HuH-7.5 (cell line): ENCODE results near the gene ACTN1.

Experiments
- DNase-seq: peaks from one replicate; pipeline ENCODE4 v3.0.0; 2011; ENCODE audit warnings: low spot score

Gene ACTN1

DNA sequence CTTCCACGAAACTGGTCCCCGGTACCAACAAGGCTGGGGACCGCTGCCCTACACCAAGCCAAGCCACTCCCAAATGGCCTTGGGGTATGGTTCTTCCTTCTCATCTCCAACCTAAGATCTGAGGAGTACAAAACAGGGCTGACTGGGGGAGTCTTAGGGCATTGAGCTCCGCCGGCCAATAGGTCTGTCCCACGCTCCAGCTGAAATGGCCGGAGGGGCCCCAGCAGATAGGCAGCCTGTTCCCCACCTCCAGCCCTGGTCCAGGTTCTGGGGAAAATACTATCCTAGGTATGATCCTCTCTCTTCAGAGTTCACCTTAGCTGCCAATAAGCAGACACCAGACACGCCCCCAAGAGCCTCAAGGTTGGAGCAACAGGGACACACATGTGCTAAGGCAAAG lies 90.2 kb downstream of the ACTN1 start:
- no peak for DNase-seq

DNA sequence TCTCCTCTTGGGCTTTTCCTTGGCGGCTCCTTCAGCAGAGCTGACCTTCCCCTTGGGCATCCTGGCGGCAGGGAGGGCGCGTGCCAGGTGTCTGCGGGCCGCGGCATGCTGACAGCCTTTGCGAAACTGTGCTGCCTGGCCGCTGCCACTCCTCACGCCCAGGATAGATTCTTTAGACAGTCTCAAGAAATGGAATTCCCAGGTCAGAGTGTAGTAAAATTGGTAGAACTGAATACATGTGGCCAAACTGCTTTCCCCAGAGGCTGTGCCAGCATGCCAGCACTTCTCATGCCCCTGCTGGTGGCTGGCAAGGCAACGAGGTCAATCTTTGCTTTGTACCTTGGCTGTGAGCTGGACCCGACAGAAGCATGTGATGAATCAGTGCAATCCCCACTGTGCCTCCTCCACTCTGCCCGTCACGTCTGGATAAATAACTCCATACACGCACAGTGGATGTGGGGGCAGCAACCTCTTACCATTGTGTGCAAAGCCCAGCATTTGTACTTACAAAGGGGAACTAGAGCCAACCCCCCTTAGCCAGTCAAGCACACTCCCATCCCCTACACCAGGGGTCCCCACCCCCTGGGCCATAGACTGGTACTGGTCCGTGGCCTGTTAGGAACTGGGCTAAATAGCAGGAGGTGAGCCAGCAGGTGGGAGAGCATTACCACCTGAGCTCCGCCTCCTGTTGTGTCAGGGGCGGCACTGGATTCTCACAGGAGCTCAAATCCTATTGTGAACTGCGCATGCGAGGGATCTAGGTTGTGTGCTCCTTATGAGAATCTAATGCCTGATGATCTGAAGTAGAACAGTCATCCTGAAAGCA lies 90.9 kb downstream of the ACTN1 start:
- DNase-seq = no peak

DNA sequence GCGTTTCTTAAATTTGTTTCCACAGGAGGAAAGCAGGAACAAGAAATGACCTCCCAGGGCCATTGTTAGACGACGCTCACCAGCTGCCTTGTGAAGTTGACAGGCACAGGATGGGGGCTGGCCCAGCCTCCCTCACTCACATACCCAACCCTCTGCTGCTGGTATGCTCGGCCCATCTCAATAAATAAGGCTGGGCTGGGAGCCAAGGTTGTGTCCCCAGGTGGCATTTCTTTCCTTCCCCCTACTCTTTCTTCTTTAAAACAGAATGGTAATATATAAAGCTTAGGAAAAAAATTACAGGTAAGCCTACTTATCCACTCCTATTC lies 93.0 kb downstream of the ACTN1 start:
- no peak for DNase-seq

DNA sequence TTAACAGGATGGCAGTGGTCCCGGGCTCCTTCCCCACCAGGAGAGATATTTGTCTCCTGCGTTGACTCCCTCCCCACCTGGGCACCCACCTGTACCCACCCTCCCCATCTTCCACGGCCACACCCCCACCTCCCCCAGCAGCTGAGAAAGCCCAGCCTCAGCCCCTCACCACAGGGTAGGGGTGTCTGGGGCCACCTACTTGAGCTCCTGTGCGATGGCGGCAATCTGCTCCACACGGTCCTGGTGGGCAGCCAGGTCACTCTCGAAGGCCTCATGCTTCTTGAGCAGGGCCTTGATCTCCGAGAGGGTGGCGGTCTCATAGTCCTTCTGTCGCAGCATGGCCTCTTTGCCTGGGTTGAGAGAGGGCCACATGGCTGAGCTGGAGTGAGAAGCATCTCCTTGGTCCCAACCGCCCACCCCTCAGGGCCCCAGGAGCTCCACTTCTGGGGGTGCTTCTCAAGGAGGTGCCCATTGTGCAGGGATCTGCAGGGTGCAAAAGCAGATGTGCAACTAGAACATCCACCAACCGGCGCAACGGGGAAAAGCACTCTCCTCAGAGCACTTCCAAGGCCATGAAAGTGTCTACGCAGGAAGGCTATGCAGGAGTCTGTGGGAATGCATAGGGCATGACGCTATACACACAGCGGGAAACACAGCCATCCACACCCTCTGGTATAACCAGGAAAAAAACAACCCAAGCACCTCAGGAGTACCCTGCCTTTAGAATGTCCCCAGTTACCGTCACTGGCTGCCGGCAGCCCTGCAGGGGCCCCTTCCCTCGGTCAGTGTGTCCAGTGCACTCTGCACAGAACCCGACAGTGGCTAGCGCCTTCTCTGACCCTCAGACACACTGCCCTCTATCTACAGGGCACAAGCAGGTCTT lies 93.6 kb downstream of the ACTN1 start:
- no peak for DNase-seq

DNA sequence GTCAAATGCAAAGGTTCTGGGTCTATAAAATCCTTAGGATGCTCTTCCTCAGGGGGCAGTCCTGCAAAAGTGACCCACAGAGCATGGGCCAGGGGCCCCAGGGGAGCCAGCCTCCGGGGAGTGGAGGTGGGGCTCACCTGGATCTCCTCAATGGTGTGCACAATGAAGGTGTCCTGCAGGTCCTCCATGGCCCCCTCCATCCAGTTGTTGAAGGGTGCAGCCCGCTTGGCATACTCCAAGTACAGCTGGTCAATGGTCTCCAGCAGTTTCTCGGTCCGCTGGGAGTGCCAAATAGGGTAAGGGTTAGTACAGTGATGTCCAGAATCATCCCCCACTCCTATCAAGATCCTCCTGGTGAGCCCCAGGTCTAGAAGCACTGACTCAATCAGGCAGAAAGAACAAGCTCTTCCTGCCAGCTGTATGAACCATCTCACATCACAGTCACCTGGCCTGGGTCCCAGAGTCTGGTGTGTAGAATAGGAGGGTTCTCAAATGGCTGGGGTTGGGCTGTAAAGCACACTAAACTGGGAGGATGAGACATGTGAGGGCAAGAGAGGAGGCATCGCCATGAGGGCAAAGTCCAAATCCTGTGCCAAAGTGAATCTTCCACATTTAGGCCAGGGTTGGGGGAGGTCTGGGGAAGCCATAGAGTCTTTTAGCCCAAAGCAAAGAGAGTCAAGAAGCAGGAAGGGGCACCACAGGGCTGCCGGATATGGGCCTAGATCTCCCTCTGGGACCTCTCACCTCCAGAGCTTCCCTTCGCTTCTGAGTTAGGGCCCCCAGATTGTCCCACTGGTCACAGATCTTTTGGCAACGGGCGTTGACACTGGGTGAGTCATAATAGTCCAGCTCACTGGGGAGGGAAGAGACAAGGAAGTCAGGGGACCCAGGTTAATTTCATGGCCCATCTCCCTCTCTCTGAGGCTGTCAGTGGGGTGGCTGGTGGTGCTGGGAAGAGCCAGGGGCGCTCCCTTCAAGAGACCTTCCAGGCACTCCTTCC lies 94.8 kb downstream of the ACTN1 start:
- DNase-seq = no peak

DNA sequence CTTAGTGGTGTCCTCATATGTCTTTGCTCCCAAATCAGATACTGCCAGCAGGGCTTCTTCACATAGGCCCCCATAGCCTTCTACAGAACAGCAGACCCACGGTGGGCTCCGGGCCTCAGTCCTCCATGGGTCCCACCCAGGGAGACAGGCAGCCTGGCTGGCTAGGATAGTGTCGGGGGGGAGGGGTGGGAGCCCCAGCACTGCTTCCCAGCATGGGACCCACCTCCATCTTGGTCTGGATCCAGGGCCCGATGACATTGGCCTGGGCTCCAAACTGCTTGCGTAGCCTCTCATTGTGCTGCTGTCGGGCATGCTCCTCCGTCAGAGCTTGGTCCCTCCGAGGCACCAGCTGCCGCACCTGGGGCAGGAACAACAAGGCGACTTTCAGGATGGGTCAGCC lies 96.9 kb downstream of the ACTN1 start:
- DNase-seq = no peak

DNA sequence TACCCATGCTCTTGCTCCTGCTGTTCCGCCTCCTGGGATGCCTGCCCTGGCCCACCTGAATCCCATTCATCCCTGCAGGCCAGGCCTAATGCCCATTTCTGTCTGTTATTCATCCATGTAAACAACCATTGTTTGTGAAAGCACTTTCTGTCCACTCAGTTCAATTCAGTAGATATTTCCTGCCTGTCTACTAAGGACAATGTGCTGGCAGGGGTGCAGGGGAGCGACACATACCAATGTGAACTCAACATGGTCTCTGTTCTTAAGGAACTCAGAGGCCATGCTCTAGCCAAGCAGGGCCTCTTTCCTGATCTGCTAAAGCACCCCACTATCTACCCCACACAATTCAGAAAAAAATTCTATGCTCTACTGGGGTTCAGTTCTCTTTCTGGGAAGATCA lies 97.7 kb downstream of the ACTN1 start:
- no peak for DNase-seq

DNA sequence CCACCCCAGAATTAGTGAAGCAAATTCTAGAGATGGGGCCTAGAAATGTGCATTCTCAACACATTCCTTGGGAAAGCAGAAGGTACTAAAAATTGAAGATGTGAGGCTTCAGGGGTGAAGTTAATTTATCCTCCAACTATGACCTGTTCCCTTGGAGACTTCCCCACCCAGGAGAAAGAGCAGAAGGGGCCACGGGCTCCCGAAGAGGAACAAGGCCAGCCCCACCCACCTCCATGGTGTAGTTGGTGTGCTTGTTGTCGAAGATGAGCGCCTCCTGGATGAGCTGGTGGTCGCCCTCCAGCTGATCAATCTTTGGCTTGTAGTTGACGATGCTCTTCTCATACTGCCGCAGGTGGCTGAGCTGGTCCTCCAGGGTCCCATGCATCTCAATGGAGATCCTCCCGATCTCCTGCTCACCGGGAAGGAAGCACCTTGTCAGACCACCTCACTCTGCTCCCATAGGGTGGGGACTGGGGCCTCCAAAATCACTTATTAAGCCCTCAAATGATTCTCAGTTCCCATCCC lies 98.5 kb downstream of the ACTN1 start:
- DNase-seq = no peak

DNA sequence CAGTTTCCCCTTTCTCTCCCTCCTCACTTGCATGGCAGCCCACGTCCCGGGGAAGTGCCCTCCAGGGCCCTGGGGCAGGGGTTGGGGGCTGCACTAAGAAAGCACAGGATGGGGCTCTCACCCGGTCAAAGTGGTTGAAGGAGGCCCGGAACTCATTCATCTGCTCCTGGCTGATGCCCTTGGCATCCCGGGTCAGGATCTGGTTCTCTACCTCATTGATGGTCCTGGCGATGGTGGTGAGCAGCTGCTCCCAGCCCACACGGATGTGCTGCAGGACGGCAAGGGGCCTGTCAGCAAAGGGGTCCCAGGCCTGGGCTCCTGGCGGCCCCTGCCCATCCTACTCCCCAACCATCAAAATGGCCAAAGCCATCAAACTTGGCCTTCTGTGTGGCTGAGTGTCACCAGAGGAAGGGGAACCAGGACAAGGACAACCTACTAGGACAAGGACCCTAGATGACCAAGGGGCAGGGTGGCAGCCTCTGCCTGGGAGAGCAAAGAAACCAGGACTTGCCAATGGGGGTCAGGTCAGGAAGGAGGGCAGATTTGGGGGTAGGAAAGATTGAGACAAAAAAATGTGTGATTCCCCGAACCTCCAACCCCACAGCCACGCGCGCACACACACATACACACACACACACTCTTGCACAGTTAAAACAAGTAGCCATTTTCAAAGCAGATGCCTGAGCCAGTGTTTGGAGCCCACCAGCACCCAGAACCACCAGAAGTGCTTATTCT lies 99.1 kb downstream of the ACTN1 start:
- DNase-seq = no peak

DNA sequence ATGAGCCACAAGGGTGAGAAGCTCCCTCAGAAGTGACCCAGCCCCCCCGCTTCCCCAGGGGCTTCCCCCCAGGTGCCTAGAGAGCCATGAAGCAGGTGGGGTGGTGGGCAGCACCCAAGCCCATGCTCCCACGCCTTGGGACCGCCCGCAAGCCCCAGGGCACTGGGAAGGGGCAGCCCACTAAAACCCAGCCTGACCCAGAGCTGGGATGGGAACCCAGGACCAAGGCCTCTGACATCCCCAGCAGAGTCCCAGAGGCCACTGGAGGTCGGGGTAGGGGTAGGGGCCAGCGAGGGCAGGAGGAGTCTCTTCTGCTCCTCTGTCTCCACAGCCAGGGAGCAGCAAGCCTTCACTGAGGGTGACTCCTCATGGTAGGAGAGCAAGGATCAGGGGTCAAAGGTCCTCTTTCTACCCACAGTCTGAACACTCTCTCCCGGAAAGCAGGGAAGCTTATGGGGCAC lies 99.8 kb downstream of the ACTN1 start:
- no peak for DNase-seq

DNA sequence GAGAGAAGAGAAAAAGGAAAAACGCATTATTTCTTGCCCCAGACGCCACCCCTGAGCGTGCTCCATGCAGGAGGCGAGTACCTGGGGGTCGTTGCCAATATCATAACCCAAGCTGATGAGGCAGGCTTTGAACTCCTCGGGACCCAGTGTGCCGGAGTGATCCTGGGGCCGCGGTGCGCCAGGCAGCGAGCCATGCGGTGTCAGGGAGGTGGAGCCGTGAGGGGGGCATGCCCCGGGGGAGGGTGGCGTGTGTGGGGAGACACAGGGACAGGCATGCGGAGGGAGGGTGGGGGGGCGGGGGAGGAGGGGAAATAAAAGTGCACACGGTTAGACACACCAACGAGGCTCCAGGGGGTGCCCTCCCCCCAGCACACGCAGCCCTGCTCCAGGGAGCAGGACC lies 100.2 kb downstream of the ACTN1 start:
- no peak for DNase-seq

DNA sequence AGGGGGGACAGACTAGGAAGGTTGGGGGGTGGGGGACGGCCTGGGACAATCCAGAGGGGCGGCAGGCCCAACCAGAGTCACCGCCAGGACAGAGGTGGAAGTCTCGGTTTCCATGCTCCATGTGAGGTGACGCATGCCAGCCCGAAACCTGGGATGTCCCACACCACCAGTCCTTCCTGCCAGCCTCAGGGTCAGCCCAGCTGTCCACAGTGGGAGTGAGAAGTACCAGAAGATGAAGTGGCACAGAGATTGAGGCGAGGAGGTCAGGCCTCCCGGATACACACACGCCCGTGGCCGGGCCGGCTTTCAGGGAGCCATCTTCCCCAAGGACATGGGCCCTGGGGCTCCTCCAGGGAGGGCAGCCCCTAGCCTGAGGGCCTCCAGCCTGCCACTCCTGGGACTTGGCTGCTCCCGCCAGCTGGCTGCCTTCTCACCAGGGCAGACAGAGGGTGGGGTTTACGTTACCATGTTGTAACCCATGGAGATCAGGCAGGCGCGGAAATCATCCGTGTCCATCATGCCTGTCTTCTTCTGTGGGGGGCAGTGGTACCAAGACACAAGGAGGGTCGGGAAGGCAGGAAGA lies 101.0 kb downstream of the ACTN1 start:
- no peak for DNase-seq

DNA sequence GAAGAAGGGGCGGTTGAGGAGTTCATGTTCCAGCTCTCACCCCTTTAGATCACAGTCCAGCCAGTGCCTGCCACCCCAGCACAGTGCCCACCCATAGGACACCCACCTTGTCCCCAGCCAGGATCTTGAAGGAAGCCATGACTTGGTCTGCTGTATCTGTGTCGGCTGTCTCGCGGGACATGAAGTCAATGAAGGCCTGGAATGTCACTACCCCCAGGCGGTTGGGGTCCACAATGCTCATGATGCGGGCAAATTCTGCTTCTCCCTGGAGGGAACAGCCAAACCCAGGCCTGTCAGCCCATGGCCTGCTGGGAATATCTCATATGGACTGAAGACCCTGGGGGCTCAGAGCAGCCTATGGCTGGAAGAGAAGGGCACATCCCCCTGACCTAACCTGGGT lies 102.1 kb downstream of the ACTN1 start:
- no peak for DNase-seq

DNA sequence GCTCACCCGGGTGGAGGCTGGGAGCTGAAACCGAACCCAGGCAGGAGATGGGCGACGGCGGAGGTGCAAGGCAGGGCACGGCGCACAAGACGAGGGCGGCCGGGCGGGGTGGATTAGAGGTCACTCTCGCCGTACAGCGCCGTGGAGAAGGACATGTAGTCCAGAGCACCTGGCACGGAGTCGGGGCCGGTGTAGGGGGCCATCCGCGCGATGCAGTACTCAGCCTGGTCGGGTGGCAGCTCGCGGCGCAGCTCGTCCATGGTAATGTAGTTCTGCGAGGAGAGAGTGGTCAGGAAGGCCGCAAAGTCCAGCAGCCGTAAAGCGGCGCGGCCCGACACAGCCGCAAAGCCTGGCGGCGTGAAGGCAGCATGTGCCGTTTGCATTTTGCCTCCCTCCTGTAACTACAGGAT lies 104.4 kb downstream of the ACTN1 start:
- DNase-seq = no peak

DNA sequence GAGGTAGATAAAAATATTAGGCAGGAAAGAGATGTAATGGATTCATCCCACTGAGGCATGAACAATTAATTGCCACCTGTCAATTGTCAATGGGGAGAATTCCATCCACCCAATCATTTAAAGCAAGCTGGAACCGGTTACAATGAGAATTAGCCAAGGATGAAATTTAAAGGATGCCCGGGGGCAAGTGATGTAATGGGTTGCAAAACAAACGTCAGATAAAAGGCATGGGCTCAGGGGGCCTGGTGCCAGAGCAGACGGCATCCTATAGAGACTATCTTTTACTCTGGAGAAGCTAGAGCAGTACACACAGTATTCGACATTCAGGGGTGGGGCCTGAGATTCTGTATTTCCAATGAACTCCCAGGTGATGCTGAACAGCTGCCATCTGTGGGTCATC lies 105.7 kb downstream of the ACTN1 start:
- DNase-seq = no peak

DNA sequence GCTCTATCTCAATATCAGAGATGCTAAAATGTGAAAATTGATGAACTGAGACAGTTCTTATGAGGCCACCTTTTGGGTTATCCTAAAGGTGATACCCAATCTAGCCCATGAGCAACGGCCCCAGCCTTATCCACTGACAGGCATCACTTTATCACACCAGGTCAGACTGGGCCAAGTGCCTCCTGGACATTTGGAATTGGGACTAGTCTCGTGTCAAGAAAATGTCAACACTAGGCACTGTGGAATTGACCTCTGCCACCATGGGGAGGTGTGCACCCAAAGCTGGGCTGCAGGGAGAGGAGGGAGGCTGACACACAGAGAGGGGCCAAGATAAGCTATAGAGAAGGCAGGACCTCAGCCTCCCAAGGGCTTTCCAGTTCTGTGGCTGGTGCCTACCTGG lies 107.7 kb downstream of the ACTN1 start:
- DNase-seq = no peak

DNA sequence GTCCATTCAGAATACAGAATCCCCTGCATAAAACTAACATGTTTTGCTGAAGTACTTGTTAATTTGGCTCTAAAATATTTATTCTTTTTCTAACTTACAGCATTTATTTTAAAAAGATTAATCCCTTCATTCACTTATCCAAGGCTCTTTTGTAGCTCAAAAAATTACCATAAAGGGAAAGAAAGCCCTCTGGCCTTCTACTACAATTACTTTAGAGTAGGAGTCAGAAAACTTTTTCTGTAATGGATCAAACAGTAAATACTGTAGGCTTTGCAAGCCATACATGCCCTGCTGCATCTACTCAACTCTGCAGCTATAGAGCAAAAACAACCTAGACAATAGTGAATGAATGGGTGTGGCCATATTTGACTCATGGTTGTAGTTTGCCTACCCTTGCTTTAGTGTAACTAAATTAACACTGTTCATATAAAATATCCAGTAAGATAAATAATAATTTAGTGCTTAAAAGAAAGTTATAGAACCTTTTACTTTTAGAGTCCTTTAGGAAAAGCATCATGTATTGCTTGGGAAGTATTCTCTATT lies 112.0 kb downstream of the ACTN1 start:
- no peak for DNase-seq

DNA sequence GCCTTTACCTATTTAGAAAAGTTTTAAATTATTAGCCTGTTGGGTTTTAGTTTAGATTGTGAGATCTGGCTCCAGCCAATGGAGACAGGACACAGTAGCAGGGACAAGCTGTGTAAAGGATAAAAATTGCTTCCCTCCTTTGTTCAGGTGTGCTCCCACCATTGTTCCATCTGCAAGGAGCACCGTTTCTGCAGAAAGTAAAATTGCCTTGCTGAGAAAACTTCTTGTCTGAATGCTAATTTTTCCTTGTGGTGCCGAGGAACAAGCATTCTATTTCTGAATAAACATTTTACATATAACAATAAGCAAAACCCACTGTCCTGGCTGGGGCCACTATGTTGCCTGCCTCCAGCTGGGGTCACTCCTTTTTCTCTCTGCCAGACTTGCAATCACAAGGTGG lies 113.6 kb downstream of the ACTN1 start:
- no peak for DNase-seq

DNA sequence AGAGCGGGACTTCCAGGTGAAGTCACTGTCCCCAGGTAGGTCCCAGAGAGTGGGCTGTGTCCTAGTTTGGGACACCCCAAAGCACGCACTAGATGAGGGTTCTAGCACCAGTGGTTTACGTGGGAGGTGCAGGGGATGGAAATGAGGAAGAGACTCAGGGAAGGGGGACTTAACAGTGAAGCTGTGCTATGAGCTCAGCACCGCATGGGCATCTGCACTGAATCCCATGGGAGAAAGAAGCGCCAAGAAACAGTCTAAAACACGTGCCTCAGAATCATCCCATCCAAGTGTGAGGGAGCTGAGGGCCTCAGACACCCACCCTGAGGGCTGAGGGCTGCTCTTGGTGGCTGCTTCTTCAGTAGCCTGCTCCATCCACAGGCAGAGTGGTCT lies 114.7 kb downstream of the ACTN1 start:
- no peak for DNase-seq

DNA sequence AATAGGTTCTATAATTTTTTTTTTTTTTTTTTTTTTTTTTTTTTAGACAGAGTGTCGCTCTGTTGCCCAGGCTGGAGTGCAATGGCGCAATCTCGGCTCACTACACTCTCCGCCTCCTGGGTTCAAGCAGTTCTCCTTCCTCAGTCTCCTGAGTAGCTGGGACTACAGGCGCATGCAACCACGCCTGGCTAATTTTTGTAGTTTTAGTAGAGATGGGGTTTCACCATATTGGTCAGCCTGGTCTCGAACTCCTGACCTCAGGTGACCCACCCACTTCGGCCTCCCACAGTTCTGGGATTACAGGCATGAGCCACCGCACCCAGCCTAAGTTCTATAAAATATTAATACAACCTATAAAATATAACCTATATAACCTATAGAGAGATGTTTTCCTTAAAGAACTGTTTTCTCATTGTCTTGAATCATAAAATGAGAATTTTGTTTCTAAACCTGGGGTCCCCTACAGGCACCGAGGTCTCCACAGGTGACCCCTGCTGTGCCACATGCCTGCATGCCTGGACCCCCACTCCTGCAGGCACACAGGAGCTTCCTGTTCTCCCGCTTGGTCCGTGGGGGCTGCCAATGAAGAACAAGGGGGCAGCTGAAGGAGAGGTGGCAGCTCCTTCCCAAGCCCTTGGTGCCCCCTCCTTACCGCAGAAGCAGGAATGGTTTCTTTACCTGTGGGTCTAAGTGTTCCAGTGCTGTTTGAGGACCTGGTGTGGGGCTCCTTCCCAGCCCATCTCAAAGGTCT lies 115.3 kb downstream of the ACTN1 start:
- DNase-seq = no peak
